HFF-Myc (cell line): ENCODE results near the gene ICA1L.

Experiments
- DNase-seq: peaks from one replicate; pipeline ENCODE4 v3.0.0-alpha.2; 2011; ENCODE audit warnings: low read depth; ENCODE audit errors: extremely low read depth
- H3K4me3 ChIP-seq: replicated peaks from 2 replicates; pipeline ENCODE4 v1.5.1; 2011; ENCODE audit warnings: low read depth, mild to moderate bottlenecking, control low read depth, low read length
- TF ChIP-seq, protein P1 (sequence below): IDR thresholded peaks from 2 replicates; pipeline ENCODE4 v1.5.1; 2012; ENCODE audit warnings: mild to moderate bottlenecking, low read depth, low read length, control low read depth; ENCODE audit errors: missing control alignments

ICA1L gene

DNA sequence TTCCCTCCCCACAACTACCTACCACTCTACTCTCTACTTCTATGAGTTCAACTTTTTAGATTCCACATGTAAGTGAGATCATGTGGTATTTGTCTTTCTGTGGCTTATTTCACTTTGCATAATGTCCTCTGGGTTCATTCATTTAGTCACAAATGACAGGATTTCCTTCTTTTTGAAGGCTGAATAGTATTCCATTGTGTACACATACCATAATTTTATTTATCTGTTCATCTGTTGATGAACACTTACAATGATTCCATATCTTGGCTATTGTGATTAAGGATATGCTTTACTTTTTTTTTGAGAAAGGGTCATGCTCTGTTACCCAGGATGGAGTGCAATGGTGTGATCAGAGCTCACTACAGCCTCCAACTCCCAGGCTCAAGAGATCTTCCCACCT lies 73.6 kb downstream of the ICA1L start:
- H3K4me3 ChIP-seq, result no peak overlapping the region
- no peak for DNase-seq
- TF ChIP-seq, protein P1, sequence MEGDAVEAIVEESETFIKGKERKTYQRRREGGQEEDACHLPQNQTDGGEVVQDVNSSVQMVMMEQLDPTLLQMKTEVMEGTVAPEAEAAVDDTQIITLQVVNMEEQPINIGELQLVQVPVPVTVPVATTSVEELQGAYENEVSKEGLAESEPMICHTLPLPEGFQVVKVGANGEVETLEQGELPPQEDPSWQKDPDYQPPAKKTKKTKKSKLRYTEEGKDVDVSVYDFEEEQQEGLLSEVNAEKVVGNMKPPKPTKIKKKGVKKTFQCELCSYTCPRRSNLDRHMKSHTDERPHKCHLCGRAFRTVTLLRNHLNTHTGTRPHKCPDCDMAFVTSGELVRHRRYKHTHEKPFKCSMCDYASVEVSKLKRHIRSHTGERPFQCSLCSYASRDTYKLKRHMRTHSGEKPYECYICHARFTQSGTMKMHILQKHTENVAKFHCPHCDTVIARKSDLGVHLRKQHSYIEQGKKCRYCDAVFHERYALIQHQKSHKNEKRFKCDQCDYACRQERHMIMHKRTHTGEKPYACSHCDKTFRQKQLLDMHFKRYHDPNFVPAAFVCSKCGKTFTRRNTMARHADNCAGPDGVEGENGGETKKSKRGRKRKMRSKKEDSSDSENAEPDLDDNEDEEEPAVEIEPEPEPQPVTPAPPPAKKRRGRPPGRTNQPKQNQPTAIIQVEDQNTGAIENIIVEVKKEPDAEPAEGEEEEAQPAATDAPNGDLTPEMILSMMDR, result no peak

DNA sequence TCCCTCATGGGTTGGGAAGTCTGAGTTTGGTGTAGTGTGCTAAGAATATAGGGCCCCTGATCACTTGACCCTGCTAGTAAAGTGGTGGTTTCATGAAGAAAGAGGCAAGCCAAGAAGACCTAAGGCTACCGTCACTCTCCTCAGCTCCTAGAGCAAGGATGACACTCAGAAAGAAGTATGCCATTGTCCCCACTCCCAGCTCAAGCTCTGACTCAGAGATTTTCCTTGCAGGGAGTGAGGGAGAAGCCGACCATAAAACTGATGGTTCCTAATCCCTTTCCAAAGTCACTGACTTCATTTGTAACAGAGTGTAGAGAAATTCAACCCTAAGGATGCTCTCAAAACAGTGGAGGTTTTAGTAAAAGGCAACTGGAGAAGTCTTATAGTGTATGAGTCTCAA lies 80.9 kb downstream of the ICA1L start:
- no peak for DNase-seq
- TF ChIP-seq, protein P1, result no peak
- no peak overlapping the region for H3K4me3 ChIP-seq

DNA sequence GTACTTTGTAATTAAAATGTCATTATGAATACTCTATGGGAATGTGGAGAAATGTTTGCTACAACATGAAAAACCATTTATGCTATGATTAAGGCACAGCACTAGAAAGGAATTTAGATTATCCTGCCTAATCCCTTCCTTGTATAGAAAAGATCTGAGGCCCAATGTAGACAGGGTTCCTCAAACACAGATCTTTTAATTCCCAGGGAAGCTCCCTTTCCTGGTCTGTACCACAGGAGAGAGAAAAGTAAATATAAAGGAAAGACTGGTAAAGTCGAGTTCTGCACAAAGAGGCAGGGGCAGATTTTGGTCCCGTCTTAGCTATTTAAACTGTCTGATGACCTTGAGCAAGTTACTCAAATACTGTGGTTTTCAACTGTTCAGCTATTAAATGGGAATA lies 84.7 kb downstream of the ICA1L start:
- TF ChIP-seq, protein P1, result no peak
- no peak overlapping the region for H3K4me3 ChIP-seq
- DNase-seq, result no peak

DNA sequence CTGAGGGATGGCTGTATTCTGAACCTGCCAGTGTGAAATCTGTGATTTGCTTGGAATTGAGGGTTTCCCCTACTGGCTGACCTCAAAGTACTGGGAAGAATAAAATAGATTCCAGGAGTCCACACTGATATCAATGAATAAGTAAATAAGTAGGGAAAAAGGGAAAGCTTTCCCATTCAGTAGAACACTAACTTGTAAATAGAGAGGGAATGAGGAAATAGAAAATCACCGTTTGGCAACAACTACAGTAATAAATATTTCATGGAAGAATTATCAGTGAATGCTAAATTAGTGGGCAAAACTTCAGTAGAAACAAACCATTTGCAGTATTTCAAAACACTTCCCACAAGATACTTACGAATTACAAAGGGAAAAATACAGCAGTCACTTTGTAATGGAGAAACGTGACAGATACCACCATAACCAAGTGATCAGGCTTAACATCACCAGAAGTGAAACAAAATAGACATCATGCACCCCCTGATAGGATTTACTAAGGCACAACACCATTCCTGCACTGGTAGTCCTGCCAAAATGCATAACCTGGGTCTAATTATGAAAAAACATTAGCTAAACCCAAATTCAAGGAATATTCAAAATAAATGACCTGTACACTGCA lies 88.5 kb downstream of the ICA1L start:
- DNase-seq, result no peak
- no peak overlapping the region for H3K4me3 ChIP-seq
- TF ChIP-seq, protein P1, result no peak

DNA sequence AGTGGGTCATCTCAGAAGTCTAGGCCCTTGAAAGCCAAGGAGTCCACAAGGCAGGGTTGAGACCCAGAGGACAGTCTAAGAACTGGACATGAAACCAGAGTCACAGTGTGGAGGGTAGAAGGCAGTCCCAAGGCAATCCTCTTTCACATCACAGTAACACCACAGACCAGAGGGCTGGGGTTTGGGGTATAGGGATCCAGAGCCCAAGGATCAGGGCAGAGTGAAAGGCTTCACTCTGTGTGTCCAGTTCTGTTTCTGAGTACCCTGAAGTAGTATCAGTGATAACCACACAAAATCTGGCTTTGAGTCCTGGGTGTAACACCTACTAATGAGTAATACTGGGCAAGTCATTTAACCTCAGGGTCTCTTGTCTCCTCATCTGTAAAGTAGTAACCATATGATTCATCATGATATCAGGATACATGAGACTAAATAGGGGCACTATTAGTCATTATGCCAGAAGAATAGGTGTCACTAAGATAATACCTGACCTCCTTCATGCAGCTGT lies 91.0 kb downstream of the ICA1L start:
- TF ChIP-seq, protein P1, result no peak
- no peak overlapping the region for H3K4me3 ChIP-seq
- peak; percentile 9 for DNase-seq

DNA sequence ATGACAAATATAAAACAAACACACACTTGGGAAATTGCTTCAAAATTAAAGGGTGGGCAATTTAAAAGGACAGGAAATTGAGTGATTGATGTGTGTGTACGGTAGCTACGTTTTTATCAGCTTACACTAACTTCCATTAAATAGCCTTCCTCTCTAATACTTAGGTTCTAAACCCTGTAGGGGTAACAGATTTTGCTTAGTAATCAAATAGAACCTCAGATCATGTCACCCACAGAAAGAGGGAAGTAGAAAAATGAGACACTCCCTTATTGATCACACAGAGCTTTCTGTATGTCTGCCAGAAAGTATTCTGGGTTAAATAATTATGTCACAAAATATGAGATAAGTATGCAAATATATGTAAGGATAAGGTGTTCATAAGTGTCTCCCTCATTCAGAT lies 93.3 kb downstream of the ICA1L start:
- DNase-seq, result no peak
- TF ChIP-seq, protein P1, result no peak
- no peak overlapping the region for H3K4me3 ChIP-seq

DNA sequence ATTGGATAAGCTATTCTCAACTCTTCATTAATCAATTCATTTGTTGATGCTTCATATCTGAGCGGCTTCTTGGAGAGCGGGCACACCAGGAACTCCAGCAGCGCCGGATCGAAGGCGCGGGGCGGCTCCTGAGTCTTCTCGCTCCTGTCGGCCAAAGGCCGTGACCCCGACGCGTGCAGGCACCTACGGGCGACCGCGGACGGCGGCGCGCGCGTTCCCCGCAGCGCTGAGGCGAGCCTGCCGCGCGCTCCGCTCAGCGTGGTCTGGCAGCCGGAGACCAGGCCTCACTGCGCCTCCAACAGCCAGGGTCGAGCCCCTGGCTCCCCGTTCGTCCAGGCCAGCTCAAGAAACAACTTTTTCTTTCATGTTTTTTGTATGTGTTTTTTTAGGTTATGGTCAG lies 97.5 kb downstream of the ICA1L start:
- H3K4me3 ChIP-seq, result no peak overlapping the region
- DNase-seq, result no peak
- TF ChIP-seq, protein P1, result no peak
